Heart right ventricle (tissue), 16 donors: ENCODE measurements around the gene MNDA. TPM values are rescaled to one million over a fixed set of nuclear protein-coding genes. Genes with fewer than 3 reads are reported as not detected.

ENCODE experiments used
- ATAC-seq, 8 donors: fragments of 200-7000 bp; cut with Tn5 transposase; one replicate each; pipeline ENCODE4 v1.9.1; 2020; ENCODE audit warnings: mild to moderate bottlenecking in 8 of 8, moderate library complexity in 8 of 8, moderate number of reproducible peaks in 1 of 8
- DNase-seq, 2 donors: peaks; one replicate each; pipeline ENCODE4 v3.0.0-alpha.2; 2020
- H3K27ac ChIP-seq, 10 donors: fragments of 200-600 bp; sonication (generic) in 2 of 10; one replicate each; pipeline versions ENCODE4 v1.5.0 to v1.8.0; 2020 to 2022; ENCODE audit warnings: mild to moderate bottlenecking in 3 of 10
- H3K27me3 ChIP-seq, 7 donors: fragments of 200-600 bp; one replicate each; pipeline ENCODE4 v1.8.0; 2021 to 2022; ENCODE audit warnings: mild to moderate bottlenecking in 2 of 7
- H3K36me3 ChIP-seq, 9 donors: fragments of 200-600 bp; sonication (generic) in 1 of 9; one replicate each; pipeline versions ENCODE4 v1.5.0 to v1.8.0; 2020 to 2022; ENCODE audit warnings: mild to moderate bottlenecking in 2 of 9
- H3K4me1 ChIP-seq, 9 donors: fragments of 200-600 bp; sonication (generic) in 1 of 9; one replicate each; pipeline versions ENCODE4 v1.5.0 to v1.8.0; 2020 to 2022; ENCODE audit warnings: mild to moderate bottlenecking in 4 of 9
- H3K4me3 ChIP-seq, 10 donors: fragments of 200-600 bp; sonication (generic) in 2 of 10; one replicate each; pipeline versions ENCODE4 v1.5.0 to v1.8.0; 2020 to 2022; ENCODE audit warnings: mild to moderate bottlenecking in 7 of 10, moderate library complexity in 2 of 10
- H3K9me3 ChIP-seq, 11 donors: fragments of 200-600 bp in 10 of 11; sonication (generic) in 2 of 11; one replicate each; pipeline versions ENCODE4 v1.5.0 to v1.8.0; 2013 to 2022; ENCODE audit warnings: mild to moderate bottlenecking in 2 of 11, control low read depth in 1 of 11, moderate library complexity in 1 of 11
- WGBS, 2 donors: extraction: QIAGEN DNeasy Blood & Tissue Kit; methylation state at CpG; one replicate each; pipeline ENCODE4 v1.1.7; 2013; ENCODE audit warnings: inconsistent platforms in 1 of 2; 5-methylcytosine and 5-hydroxymethylcytosine counted together
- intact Hi-C, 10 donors: fragments of 100-400 bp; cut with DNase I; formaldehyde crosslinking; loops; one replicate each; pipeline versions ENCODE4 v1.11.1 to v1.14.2; 2022
- polyA plus RNA-seq, 2 donors: library from polyadenylated mRNA; stranded (reverse); fragments of 200-250 nt; gene quantifications; one replicate each; pipeline ENCODE4 v1.2.3, GENCODE V29; 2013
- total RNA-seq, 10 donors: library from RNA; stranded (reverse); fragmentation: NEBNext Ultra II Directional in 3 of 10; extraction: Animal tissue kit (Norgen Biotek cat#: 25700) in 3 of 10; gene quantifications; one replicate each; pipeline versions ENCODE4 v1.2.1 to v1.2.4, GENCODE V29; 2021 to 2023
- TF ChIP-seq, protein P1 (sequence below), 9 donors: fragments of 200-600 bp; sonication (generic) in 2 of 9; IDR thresholded peaks; one replicate each; pipeline versions ENCODE4 v1.5.0 to v1.8.0; 2021 to 2022; ENCODE audit warnings: antibody characterized with exemption in 9 of 9, mild to moderate bottlenecking in 5 of 9, moderate library complexity in 1 of 9
- donor health status: Arrhythmogenic right ventricular cardiomyopathy.
- donor health status: ischemic (EF 13 %, LVEDD 7.1; RV severe dilation, severe dysfunction).
- donor health status: healthy with polysubstance abuse.
- donor health status: DM: no; HTN: yes; CAD: no.
- donor health status: DM: no; HTN: no; CAD: no.
- donor health status: ischemic (EF 25% LVEDD 6.9; RV normal size, moderate dysfunction).
- donor health status: ischemic (EF 25% LVEDD 5.7; RV mildly dilated, moderate dysfunction).
- donor health status: healthy.
- donor health status: DM: yes; HTN: yes; CAD: no.
- donor health status: Ischemic cardiomyopathy.
- donor health status: ischemic (EF 35%, LVEDD 5.7; RV mildly dilated, moderate dysfunction).
- donor health status: nonischemic (EF 11% LVEDD 7.7; RV severe dilation, severe dysfunction).
- donor health status: DM: yes; HTN: yes; CAD: no.
- donor health status: PGD.
- donor health status: ischemic (EF 29% LVEDD 5.4; RV normal size, mild dysfunction).
- donor health status: nonischemic (EF 23%, LVEDD 6.1; RV moderate dilation, normal function).

The MNDA gene
- total and polyA plus RNA-seq, 12 donors = 1.0 to 18.9 (median 2.3) TPM

DNA sequence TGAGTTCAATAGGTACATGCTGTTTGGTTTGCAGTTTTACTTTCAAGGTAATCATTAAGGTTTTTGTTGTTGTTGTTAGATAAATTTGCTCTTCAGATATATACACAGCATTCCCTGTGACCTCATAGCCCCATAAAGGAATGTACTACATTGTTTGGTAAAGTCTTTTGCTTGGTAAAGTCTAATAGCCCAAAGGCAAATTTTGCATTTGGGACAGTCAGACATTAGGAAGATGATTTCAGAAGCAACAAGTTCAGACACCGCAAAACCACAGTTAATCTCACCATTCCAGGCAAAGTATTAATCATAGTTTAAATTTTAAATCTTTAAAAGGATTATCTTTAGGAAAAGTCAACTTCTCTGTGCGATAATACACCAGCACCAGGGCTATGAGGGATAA, 67.6 kb downstream of the MNDA start:
- Histone ChIP-seq H3K27ac (no peak overlapping the region), H3K4me1 (no peaks in the 10 kb centered on the region), H3K4me3 (no peak overlapping the region), H3K9me3 (peaks cover 0 to 11% (median 0%) of the 10 kb centered on the region in 11 donors), H3K27me3 (no peaks in the 10 kb centered on the region), H3K36me3 (no peaks in the 10 kb centered on the region)
- no peak for ATAC-seq
- WGBS, 2 donors = 88% methylated on average over 2 of the region's 2 CpGs; no CpG with 5 or more reads in 1 of the 2 donors
- TF ChIP-seq, protein P1, sequence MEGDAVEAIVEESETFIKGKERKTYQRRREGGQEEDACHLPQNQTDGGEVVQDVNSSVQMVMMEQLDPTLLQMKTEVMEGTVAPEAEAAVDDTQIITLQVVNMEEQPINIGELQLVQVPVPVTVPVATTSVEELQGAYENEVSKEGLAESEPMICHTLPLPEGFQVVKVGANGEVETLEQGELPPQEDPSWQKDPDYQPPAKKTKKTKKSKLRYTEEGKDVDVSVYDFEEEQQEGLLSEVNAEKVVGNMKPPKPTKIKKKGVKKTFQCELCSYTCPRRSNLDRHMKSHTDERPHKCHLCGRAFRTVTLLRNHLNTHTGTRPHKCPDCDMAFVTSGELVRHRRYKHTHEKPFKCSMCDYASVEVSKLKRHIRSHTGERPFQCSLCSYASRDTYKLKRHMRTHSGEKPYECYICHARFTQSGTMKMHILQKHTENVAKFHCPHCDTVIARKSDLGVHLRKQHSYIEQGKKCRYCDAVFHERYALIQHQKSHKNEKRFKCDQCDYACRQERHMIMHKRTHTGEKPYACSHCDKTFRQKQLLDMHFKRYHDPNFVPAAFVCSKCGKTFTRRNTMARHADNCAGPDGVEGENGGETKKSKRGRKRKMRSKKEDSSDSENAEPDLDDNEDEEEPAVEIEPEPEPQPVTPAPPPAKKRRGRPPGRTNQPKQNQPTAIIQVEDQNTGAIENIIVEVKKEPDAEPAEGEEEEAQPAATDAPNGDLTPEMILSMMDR (IDR thresholded peaks at IDR 0.05) = no peak
- DNase-seq = no peak
- intact Hi-C loops = no loop called here

Other genes starting within 250 kb of the MNDA start
- not detected for gene OR10Z1, start 226.1 kb upstream of the MNDA start, total RNA-seq
- not detected for gene OR10Z1, start 226.1 kb upstream of the MNDA start, polyA plus RNA-seq
- gene SPTA1, start 144.6 kb upstream of the MNDA start, total RNA-seq = 1 to 10 TPM in 1 of 10 donors, under 1 TPM in 3, not detected in 6; 0.04 to 1.2 (median 0.24) TPM
- under 1 TPM in 1 of 2 donors, not detected in 1; 0.03 TPM for gene SPTA1, start 144.6 kb upstream of the MNDA start, polyA plus RNA-seq
- gene OR6K2, start 130.7 kb upstream of the MNDA start, total RNA-seq = not detected
- not detected for gene OR6K2, start 130.7 kb upstream of the MNDA start, polyA plus RNA-seq
- not detected for gene OR6K3, start 110.6 kb upstream of the MNDA start, total RNA-seq
- gene OR6K3, start 110.6 kb upstream of the MNDA start, polyA plus RNA-seq = not detected
- gene OR6K6, start 76.6 kb upstream of the MNDA start, total RNA-seq = not detected
- not detected for gene OR6K6, start 76.6 kb upstream of the MNDA start, polyA plus RNA-seq
- gene OR6N1, start 59.2 kb upstream of the MNDA start, total RNA-seq = not detected
- not detected for gene OR6N1, start 59.2 kb upstream of the MNDA start, polyA plus RNA-seq
- gene OR6N2, start 50.1 kb upstream of the MNDA start, total RNA-seq = not detected
- gene OR6N2, start 50.1 kb upstream of the MNDA start, polyA plus RNA-seq = not detected
- 1 to 10 TPM in 1 of 10 donors, under 1 TPM in 3, not detected in 6; 0.22 to 3.1 (median 0.56) TPM for gene PYHIN1, start 100.2 kb downstream of the MNDA start, total RNA-seq
- gene PYHIN1, start 100.2 kb downstream of the MNDA start, polyA plus RNA-seq = under 1 TPM in 1 of 2 donors, not detected in 1; 0.07 TPM
- 10 to 100 TPM; 16.1 to 73.8 (median 21.4) TPM for gene IFI16, start 178.6 kb downstream of the MNDA start, total RNA-seq
- gene IFI16, start 178.6 kb downstream of the MNDA start, polyA plus RNA-seq = 10 to 100 TPM; 33.8 to 54.4 TPM
- 1 to 10 TPM in 1 of 10 donors, under 1 TPM in 3, not detected in 6; 0.42 to 1.8 (median 0.58) TPM for gene AIM2, start 245.4 kb downstream of the MNDA start, total RNA-seq
- under 1 TPM; 0.03 to 0.66 TPM for gene AIM2, start 245.4 kb downstream of the MNDA start, polyA plus RNA-seq